Cardiac muscle cell (in vitro differentiated cells and primary cell): ENCODE data around the gene GPC5. TPM values are rescaled to one million over a fixed set of nuclear protein-coding genes. Genes with fewer than 3 reads are reported as not detected.
"Not testable (repeated sequence)": the region's sequence is repeated elsewhere in the genome, so short reads cannot be mapped to it uniquely, and the experiment has no call there.

Source experiments
- DNase-seq, 2 donors: peaks; one replicate each; pipeline versions ENCODE4 v3.0.0 to v3.0.0-alpha.2; 2010 to 2017; ENCODE audit warnings: low read depth in 1 of 2, low spot score in 1 of 2
- H3K27ac ChIP-seq: fragments of 200-600 bp; sonication (generic); 2 replicates; pipeline ENCODE4 v1.5.1; 2016
- H3K27me3 ChIP-seq: fragments of 200-600 bp; sonication (generic); 2 replicates; pipeline ENCODE4 v1.6.0; 2016; ENCODE audit warnings: control low read depth
- H3K36me3 ChIP-seq: fragments of 200-600 bp; sonication (generic); 2 replicates; pipeline ENCODE4 v1.5.1; 2016; ENCODE audit warnings: control low read depth
- H3K4me1 ChIP-seq: fragments of 200-600 bp; sonication (generic); 2 replicates; pipeline ENCODE4 v1.8.1; 2017; ENCODE audit warnings: low read depth, mild to moderate bottlenecking, mixed run types
- H3K4me3 ChIP-seq: fragments of 200-600 bp; sonication (generic); 2 replicates; pipeline ENCODE4 v1.5.1; 2016; ENCODE audit warnings: mild to moderate bottlenecking
- H3K9me3 ChIP-seq: fragments of 200-600 bp; sonication (generic); 2 replicates; pipeline ENCODE4 v1.5.1; 2017; ENCODE audit warnings: low read depth, mild to moderate bottlenecking, control low read depth
- polyA plus RNA-seq: library from polyadenylated mRNA; unstranded; fragments of >200 nt; fragmentation: Nextera tagmentation; extraction: Ambion mirVana; gene quantifications from 2 replicates; pipeline ENCODE4 v1.2.1, GENCODE V29; 2016
- total RNA-seq: library from RNA; depleted of rRNA; stranded (reverse); fragments of >200 nt; gene quantifications from 2 replicates; pipeline ENCODE4 v1.2.3, GENCODE V29; 2016
- TF ChIP-seq, protein P1 (sequence below): IDR thresholded peaks from 2 replicates; pipeline ENCODE4 v1.5.1; 2012; ENCODE audit warnings: low read depth, mild to moderate bottlenecking, low read length

GPC5 gene
- total and polyA plus RNA-seq, 2 experiments from 2014 or later = 0.97 to 3.3 TPM

DNA sequence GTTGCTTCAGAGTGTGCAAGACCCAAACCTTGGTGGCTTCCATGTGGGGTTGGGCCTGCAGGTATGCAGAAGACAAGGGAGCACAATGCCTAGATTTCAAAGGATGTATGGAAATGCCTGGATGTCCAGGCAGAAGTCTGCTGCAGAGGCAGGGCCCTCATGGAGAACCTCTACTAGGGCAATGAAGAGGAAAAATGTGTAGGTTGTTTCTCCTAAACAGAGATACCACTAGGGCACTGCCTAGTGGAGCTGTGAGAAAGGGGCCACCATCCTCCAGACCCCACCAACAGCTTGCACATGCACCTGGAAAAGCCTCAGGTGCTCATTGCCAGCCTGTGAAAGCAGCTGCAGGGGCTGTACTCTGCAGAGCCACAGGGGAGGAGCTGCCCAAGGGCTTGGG is 1295.6 kb downstream of the GPC5 start:
- H3K9me3 ChIP-seq = no peaks in the 10 kb centered on the region
- H3K27me3 ChIP-seq = no peaks in the 10 kb centered on the region
- TF ChIP-seq, protein P1, sequence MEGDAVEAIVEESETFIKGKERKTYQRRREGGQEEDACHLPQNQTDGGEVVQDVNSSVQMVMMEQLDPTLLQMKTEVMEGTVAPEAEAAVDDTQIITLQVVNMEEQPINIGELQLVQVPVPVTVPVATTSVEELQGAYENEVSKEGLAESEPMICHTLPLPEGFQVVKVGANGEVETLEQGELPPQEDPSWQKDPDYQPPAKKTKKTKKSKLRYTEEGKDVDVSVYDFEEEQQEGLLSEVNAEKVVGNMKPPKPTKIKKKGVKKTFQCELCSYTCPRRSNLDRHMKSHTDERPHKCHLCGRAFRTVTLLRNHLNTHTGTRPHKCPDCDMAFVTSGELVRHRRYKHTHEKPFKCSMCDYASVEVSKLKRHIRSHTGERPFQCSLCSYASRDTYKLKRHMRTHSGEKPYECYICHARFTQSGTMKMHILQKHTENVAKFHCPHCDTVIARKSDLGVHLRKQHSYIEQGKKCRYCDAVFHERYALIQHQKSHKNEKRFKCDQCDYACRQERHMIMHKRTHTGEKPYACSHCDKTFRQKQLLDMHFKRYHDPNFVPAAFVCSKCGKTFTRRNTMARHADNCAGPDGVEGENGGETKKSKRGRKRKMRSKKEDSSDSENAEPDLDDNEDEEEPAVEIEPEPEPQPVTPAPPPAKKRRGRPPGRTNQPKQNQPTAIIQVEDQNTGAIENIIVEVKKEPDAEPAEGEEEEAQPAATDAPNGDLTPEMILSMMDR = no peak
- DNase-seq = no peak
- no peaks in the 10 kb centered on the region for H3K36me3 ChIP-seq
- H3K4me3 ChIP-seq = no peak overlapping the region
- no peak overlapping the region for H3K27ac ChIP-seq
- no peaks in the 10 kb centered on the region for H3K4me1 ChIP-seq

DNA sequence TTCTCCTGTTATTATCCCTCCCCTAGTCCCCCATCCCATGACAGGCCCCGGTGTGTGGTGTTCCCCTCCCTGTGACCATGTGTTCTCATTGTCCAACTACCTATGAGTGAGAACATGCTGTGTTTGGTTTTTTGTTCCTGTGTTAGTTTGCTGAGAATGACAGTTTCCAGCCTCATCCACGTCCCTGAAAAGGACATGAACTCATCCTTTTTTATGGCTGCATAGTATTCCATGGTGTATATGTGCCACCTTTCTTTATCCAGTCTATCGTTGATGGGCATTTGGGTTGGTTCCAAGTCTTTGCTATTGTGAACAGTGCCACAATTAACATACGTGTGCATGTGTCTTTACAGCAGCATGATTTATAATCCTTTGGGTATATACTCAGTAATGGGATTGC is 1297.4 kb downstream of the GPC5 start:
- not testable (repeated sequence) for H3K36me3 ChIP-seq, DNase-seq, H3K4me3 ChIP-seq, H3K4me1 ChIP-seq, H3K9me3 ChIP-seq, H3K27me3 ChIP-seq, H3K27ac ChIP-seq

DNA sequence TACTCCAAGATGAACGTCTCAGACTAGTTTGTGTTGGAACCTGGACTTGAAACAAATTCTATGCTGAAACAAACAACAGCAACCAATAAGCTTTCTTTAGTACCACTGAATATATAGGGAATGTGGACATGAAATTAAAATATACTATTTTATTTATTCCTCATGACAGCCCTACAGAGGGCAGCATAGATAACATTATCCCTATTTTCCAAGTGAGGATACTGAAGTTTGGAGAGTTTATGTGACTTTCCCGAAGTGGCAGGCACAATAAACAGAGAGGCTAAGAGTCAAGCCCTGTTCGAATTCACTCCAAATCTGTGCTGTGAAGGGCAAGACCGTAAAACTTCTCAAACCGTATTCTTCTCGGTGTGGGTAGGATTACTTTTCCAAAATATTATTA is 1318.3 kb downstream of the GPC5 start:
- TF ChIP-seq, protein P1 = peak; percentile 46
- DNase-seq = peak in 1 of 2 donors; percentile 55
- H3K27me3 ChIP-seq = no peaks in the 10 kb centered on the region
- no peaks in the 10 kb centered on the region for H3K36me3 ChIP-seq
- peaks cover 8% of the 10 kb centered on the region for H3K4me1 ChIP-seq
- no peaks in the 10 kb centered on the region for H3K9me3 ChIP-seq
- H3K27ac ChIP-seq = no peak overlapping the region
- no peak overlapping the region for H3K4me3 ChIP-seq

DNA sequence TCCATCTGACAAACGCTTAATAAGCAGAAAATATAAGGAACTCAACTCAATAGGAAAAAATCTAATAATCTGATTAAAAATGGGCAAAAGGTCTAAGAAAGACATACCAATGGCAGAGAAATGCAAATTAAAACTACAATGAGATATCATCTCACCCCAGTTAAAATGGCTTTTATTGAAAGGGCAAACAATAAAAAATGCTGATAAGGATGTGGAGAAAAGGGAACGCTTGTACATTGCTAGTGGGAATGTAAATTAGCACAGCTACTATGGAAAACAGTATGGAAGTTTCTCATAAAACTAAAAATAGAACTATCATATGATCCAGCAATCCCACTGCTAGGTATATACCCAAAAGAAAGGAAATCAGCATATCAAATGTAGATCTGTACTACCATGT is 1319.4 kb downstream of the GPC5 start:
- Histone ChIP-seq H3K4me3 (no peak overlapping the region), H3K27me3 (no peaks in the 10 kb centered on the region), H3K4me1 (peaks cover 8% of the 10 kb centered on the region), H3K36me3 (no peaks in the 10 kb centered on the region), H3K9me3 (no peaks in the 10 kb centered on the region), H3K27ac (no peak overlapping the region)
- no peak for DNase-seq
- TF ChIP-seq, protein P1 = no peak

DNA sequence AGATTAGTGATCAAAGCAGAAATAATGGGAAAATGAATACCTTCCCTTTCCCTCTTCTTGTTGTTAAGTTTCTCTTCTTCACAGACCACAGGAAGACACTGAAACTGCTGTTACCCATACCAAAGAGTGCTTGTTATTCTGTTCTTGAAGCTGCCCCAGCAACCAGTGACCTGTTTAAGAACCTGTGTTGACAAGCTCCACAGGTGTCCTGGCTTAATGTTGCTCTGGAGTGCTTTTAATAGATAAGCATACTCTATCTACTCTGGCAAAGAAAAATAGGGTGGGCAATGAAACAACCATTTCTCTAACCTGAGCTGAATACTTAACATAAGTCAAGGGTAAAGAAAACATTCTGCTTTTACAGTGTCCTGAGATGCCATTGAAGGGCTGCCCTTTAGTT is 1321.4 kb downstream of the GPC5 start:
- Histone ChIP-seq H3K36me3 (no peaks in the 10 kb centered on the region), H3K4me3 (no peak overlapping the region), H3K27me3 (no peaks in the 10 kb centered on the region), H3K4me1 (peaks cover 8% of the 10 kb centered on the region), H3K9me3 (no peaks in the 10 kb centered on the region), H3K27ac (no peak overlapping the region)
- TF ChIP-seq, protein P1 = no peak
- DNase-seq = peak in 1 of 2 donors; percentile 26

DNA sequence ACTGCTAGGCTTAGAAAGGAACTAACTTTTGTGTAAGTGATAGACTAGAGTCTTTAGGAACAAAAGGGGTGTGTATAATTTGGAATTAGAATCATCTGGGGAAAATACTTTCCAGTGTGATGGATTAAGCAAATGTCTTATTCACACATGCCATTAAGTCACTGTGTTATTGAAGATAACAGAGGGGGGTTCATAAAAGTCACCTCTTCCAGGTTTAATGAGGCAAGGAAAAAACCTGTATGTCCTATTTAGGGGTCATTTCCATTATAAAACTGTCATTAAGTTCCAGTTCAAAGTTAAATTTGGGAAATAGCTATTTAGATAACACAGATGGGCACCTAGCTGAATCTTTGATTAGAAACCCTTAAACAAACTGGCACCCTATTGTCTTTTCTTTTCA is 1323.2 kb downstream of the GPC5 start:
- Histone ChIP-seq H3K36me3 (no peaks in the 10 kb centered on the region), H3K27ac (no peak overlapping the region), H3K4me1 (peaks cover 8% of the 10 kb centered on the region), H3K9me3 (no peaks in the 10 kb centered on the region), H3K4me3 (no peak overlapping the region), H3K27me3 (no peaks in the 10 kb centered on the region)
- TF ChIP-seq, protein P1 = no peak
- no peak for DNase-seq
